Stomach (tissue), 9 donors: ENCODE data around the gene ANKLE2. TPM values are rescaled to one million over a fixed set of nuclear protein-coding genes. Genes with fewer than 3 reads are reported as not detected.

Experiments
- DNase-seq, 2 donors: peaks; one replicate each; pipeline versions ENCODE4 v3.0.0 to v3.0.0-alpha.2; 2013 to 2019
- H3K27ac ChIP-seq, 5 donors: fragments of 200-600 bp in 4 of 5; sonication (generic) in 4 of 5; one replicate each; pipeline ENCODE4 v1.5.1; 2013 to 2019; ENCODE audit warnings: mild to moderate bottlenecking in 1 of 5, moderate library complexity in 1 of 5
- H3K27me3 ChIP-seq, 3 donors: fragments of 200-600 bp; sonication (generic); one replicate each; pipeline ENCODE4 v1.5.1; 2017 to 2019; ENCODE audit warnings: mixed run types in 1 of 3
- H3K36me3 ChIP-seq, 4 donors: fragments of 200-600 bp; sonication (generic); 1 replicate in 3 of 4; 2 replicates in 1 of 4; pipeline ENCODE4 v1.5.1; 2016 to 2019
- H3K4me1 ChIP-seq, 4 donors: fragments of 200-600 bp; sonication (generic); one replicate each; pipeline ENCODE4 v1.5.1; 2016 to 2019
- H3K4me3 ChIP-seq, 4 donors: fragments of 200-600 bp; sonication (generic) in 3 of 4; one replicate each; pipeline ENCODE4 v1.5.1; 2016 to 2019; ENCODE audit warnings: mild to moderate bottlenecking in 1 of 4
- H3K9me3 ChIP-seq, 4 donors: fragments of 200-600 bp; sonication (generic); one replicate each; pipeline ENCODE4 v1.5.1; 2016 to 2019
- EP300 ChIP-seq: sonication (generic); formaldehyde crosslinking; IDR thresholded peaks from one replicate; pipeline ENCODE4 v1.6.1; 2017; ENCODE audit warnings: antibody characterized with exemption
- POLR2A ChIP-seq, 4 donors: fragments of 450-650 bp; IDR thresholded peaks; one replicate each; pipeline ENCODE4 v1.6.1; 2016; ENCODE audit warnings: antibody characterized with exemption in 4 of 4, control low read depth in 2 of 4, mild to moderate bottlenecking in 1 of 4, moderate library complexity in 1 of 4
- POLR2AphosphoS5 ChIP-seq, 3 donors: sonication (generic); formaldehyde crosslinking; IDR thresholded peaks; one replicate each; pipeline ENCODE4 v1.6.1; 2016; ENCODE audit warnings: antibody characterized with exemption in 3 of 3
- WGBS, 5 donors: extraction: QIAGEN DNeasy Blood & Tissue Kit in 3 of 5; methylation state at CpG; one replicate each; pipeline versions ENCODE4 v1.1.5 to v1.1.7; 2013 to 2018; 5-methylcytosine and 5-hydroxymethylcytosine counted together
- intact Hi-C: fragments of 100-400 bp; cut with DNase I; formaldehyde crosslinking; loops from one replicate; pipeline ENCODE4 v1.15.1; 2023; ENCODE audit warnings: low total_unique reads
- polyA plus RNA-seq, 3 donors: library from polyadenylated mRNA; stranded (reverse); fragments of 200-250 nt; gene quantifications; one replicate each; pipeline ENCODE4 v1.2.3, GENCODE V29; 2013
- total RNA-seq, 5 donors: library from RNA; depleted of rRNA; stranded (reverse); fragments of >200 nt; gene quantifications; one replicate each; pipeline versions ENCODE4 v1.1.0 to v1.2.3, GENCODE V29; 2014 to 2016
- TF ChIP-seq, protein P1 (sequence below), 7 experiments: fragments of 450-650 bp in 4 of 7; fragments of 200-600 bp in 3 of 7; sonication (generic) in 3 of 7; IDR thresholded peaks; one replicate each; pipeline ENCODE4 v1.5.1; 2016 to 2019; ENCODE audit warnings: antibody characterized with exemption in 7 of 7, control low read depth in 2 of 7, mild to moderate bottlenecking in 1 of 7
- donor health status: healthy with polysubstance abuse.
- donor health status: Bipolar disorder and iron deficiency.
- donor health status: healthy.

The ANKLE2 gene
- total and polyA plus RNA-seq, 8 donors: 8.1 to 75.9 (median 40.8) TPM

DNA sequence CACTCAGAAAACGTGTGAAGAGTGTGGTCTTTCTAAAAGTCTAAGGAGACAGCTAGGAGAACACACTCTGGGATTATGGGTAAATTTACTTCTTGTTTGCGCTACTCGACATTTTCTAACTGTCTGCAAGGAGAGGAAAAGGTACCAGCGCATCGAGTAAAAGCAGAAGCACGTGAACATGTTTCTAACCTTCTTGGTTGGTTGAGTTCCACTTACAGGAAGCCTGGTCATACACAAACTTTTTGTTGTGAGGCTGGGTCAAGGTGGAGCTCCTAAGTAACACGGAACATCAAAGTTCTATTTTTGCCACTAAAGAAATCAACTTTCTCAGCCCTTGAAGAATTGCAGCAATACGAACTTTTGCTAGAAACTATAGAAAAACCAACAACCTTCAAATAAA is 20.0 kb downstream of the ANKLE2 start:
- Histone ChIP-seq H3K27me3 (no peaks in the 10 kb centered on the region), H3K9me3 (no peaks in the 10 kb centered on the region), H3K4me3 (no peak overlapping the region), H3K36me3 (peaks cover 82 to 100% (median 100%) of the 10 kb centered on the region in 4 donors), H3K4me1 (no peaks in the 10 kb centered on the region), H3K27ac (no peak overlapping the region)
- intact Hi-C loops: no loop called here
- 89 to 93% (median 90%) methylated on average over 8 of the region's 8 CpGs for WGBS, 5 donors
- DNase-seq: no peak
- TF ChIP-seq POLR2AphosphoS5 (IDR thresholded peaks at IDR 0.05) (no peak), POLR2A (IDR thresholded peaks at IDR 0.05) (no peak), EP300 (no peak)
- TF ChIP-seq, protein P1, sequence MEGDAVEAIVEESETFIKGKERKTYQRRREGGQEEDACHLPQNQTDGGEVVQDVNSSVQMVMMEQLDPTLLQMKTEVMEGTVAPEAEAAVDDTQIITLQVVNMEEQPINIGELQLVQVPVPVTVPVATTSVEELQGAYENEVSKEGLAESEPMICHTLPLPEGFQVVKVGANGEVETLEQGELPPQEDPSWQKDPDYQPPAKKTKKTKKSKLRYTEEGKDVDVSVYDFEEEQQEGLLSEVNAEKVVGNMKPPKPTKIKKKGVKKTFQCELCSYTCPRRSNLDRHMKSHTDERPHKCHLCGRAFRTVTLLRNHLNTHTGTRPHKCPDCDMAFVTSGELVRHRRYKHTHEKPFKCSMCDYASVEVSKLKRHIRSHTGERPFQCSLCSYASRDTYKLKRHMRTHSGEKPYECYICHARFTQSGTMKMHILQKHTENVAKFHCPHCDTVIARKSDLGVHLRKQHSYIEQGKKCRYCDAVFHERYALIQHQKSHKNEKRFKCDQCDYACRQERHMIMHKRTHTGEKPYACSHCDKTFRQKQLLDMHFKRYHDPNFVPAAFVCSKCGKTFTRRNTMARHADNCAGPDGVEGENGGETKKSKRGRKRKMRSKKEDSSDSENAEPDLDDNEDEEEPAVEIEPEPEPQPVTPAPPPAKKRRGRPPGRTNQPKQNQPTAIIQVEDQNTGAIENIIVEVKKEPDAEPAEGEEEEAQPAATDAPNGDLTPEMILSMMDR (IDR thresholded peaks at IDR 0.05): no peak

GRCh38 chr12:132740652-132741051 is 21.0 kb downstream of the ANKLE2 start:
- Histone ChIP-seq H3K27me3 (no peaks in the 10 kb centered on the region), H3K27ac (no peak overlapping the region), H3K4me1 (no peaks in the 10 kb centered on the region), H3K4me3 (no peak overlapping the region), H3K9me3 (no peaks in the 10 kb centered on the region), H3K36me3 (peaks cover 81 to 100% (median 100%) of the 10 kb centered on the region in 4 donors)
- WGBS, 5 donors: 82 to 94% (median 94%) methylated on average over 10 to 11 of the region's 11 CpGs
- TF ChIP-seq EP300 (no peak), POLR2A (IDR thresholded peaks at IDR 0.05) (no peak), POLR2AphosphoS5 (IDR thresholded peaks at IDR 0.05) (no peak)
- TF ChIP-seq, protein P1 (IDR thresholded peaks at IDR 0.05): no peak
- intact Hi-C loops: no loop called here
- DNase-seq: no peak

DNA sequence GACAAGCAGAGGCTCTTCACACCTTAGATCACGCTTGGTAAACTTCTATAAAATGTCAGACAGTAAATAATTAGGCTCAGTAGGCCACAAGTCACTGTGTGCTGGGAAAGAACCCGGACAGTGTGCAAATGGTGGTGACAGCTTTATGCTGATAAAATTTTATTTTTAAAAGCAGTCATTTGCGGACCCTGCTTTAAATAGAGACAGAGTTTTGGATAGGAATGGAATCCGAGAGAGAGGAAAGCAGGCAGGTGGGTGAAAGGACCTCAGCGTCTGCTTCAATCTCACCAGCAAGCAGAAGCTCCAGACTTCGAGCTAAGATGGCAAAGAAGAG is 21.4 kb downstream of the ANKLE2 start:
- H3K27me3 ChIP-seq: no peaks in the 10 kb centered on the region
- WGBS, 5 donors: 88 to 94% (median 90%) methylated on average over 6 of the region's 6 CpGs
- H3K9me3 ChIP-seq: no peaks in the 10 kb centered on the region
- intact Hi-C loops: no loop called here
- no peak overlapping the region for H3K4me3 ChIP-seq
- DNase-seq: no peak
- no peak overlapping the region for H3K27ac ChIP-seq
- TF ChIP-seq EP300 (no peak), POLR2A (IDR thresholded peaks at IDR 0.05) (no peak), POLR2AphosphoS5 (IDR thresholded peaks at IDR 0.05) (no peak)
- TF ChIP-seq, protein P1 (IDR thresholded peaks at IDR 0.05): no peak
- H3K36me3 ChIP-seq: peaks cover 81 to 100% (median 100%) of the 10 kb centered on the region in 4 donors
- no peaks in the 10 kb centered on the region for H3K4me1 ChIP-seq

DNA sequence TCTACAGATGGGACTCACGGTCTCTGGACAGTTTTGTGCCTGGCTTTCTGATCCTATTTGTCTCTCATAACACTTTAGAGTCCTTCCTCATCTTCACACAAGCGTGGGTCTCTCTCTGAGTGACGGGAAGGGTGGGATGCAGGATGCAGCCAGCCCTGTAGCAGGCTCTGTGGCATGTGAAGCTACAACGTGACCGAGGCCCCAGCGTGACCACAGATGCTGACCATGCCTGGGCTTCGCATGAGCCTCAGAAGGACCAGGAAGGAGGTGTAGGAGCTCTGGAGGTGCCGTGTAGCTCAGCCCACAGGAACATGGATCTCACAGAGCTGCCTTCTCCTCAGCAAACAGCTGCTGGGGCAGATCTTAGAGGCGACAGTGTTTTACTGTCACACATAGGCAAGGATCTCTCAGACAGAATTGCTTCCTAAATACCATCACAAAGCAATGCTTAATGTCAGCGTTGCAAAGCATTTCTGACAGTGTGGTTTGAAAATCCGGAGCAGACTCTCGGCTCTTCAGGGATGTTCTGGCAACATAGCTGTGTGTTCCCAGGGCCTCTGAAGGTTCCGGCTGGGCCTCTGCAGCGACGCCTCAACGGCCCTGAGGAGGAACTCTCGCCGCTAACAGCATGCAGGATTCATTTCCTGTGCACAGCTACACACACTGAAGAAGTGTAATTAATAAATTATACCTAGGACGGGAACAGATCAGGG is 21.9 kb downstream of the ANKLE2 start:
- 92 to 94% (median 93%) methylated on average over 18 to 19 of the region's 19 CpGs for WGBS, 5 donors
- H3K4me1 ChIP-seq: no peaks in the 10 kb centered on the region
- peaks cover 82 to 100% (median 100%) of the 10 kb centered on the region in 4 donors for H3K36me3 ChIP-seq
- no peak overlapping the region for H3K4me3 ChIP-seq
- intact Hi-C loops: no loop called here
- no peak for TF ChIP-seq EP300
- no peaks in the 10 kb centered on the region for H3K9me3 ChIP-seq
- H3K27me3 ChIP-seq: no peaks in the 10 kb centered on the region
- DNase-seq: no peak
- no peak overlapping the region for H3K27ac ChIP-seq

GRCh38 chr12:132736913-132737312 is 24.7 kb downstream of the ANKLE2 start:
- no peaks in the 10 kb centered on the region for H3K9me3 ChIP-seq
- intact Hi-C loops: no loop called here
- no peak overlapping the region for H3K27ac ChIP-seq
- no peaks in the 10 kb centered on the region for H3K27me3 ChIP-seq
- H3K4me3 ChIP-seq: no peak overlapping the region
- TF ChIP-seq POLR2AphosphoS5 (IDR thresholded peaks at IDR 0.05) (no peak), POLR2A (IDR thresholded peaks at IDR 0.05) (no peak), EP300 (no peak)
- TF ChIP-seq, protein P1 (IDR thresholded peaks at IDR 0.05): no peak
- no peak for DNase-seq
- WGBS, 5 donors: 93 to 98% (median 97%) methylated on average over 3 to 15 of the region's 15 CpGs
- no peaks in the 10 kb centered on the region for H3K4me1 ChIP-seq
- H3K36me3 ChIP-seq: peaks cover 86 to 100% (median 100%) of the 10 kb centered on the region in 4 donors
